Lung (tissue), 12 donors: ENCODE measurements around the gene KCTD20. TPM values are rescaled to one million over a fixed set of nuclear protein-coding genes. Genes with fewer than 3 reads are reported as not detected.

ENCODE experiments used
- ATAC-seq: fragments of 200-7000 bp; cut with Tn5 transposase; one replicate; pipeline ENCODE4 v1.9.1; 2020; ENCODE audit warnings: moderate number of reproducible peaks; ENCODE audit not compliant: insufficient read depth, low FRiP score
- DNase-seq, 3 donors: peaks; one replicate each; pipeline ENCODE4 v3.0.0-alpha.2; 2013 to 2017
- H3K27ac ChIP-seq, 2 donors: one replicate each; pipeline ENCODE4 v1.5.1; 2013; ENCODE audit warnings: mild to moderate bottlenecking in 2 of 2, moderate library complexity in 2 of 2, control low read depth in 1 of 2, inconsistent platforms in 1 of 2, low read depth in 1 of 2, low read length in 1 of 2
- H3K27me3 ChIP-seq, 3 donors: one replicate each; pipeline ENCODE4 v1.5.1; 2013; ENCODE audit warnings: low read length in 2 of 3; ENCODE audit not compliant: control insufficient read depth in 3 of 3, insufficient read depth in 3 of 3
- H3K36me3 ChIP-seq, 4 donors: one replicate each; pipeline ENCODE4 v1.5.1; 2013; ENCODE audit warnings: low read length in 4 of 4, mild to moderate bottlenecking in 1 of 4, moderate library complexity in 1 of 4; ENCODE audit not compliant: control insufficient read depth in 4 of 4, insufficient read depth in 4 of 4
- H3K4me1 ChIP-seq, 5 donors: one replicate each; pipeline ENCODE4 v1.5.1; 2013; ENCODE audit warnings: low read length in 5 of 5, mild to moderate bottlenecking in 2 of 5, moderate library complexity in 1 of 5; ENCODE audit not compliant: control insufficient read depth in 5 of 5, insufficient read depth in 5 of 5
- H3K4me3 ChIP-seq: one replicate; pipeline ENCODE4 v1.5.1; 2013; ENCODE audit warnings: mild to moderate bottlenecking, control low read depth, moderate library complexity
- H3K9ac ChIP-seq, 2 donors: one replicate each; pipeline ENCODE4 v1.5.1; 2013; ENCODE audit warnings: low read length in 2 of 2, control low read depth in 1 of 2; ENCODE audit not compliant: insufficient read depth in 1 of 2
- H3K9me3 ChIP-seq, 4 donors: one replicate each; pipeline ENCODE4 v1.5.1; 2013; ENCODE audit warnings: low read length in 3 of 4, mild to moderate bottlenecking in 1 of 4, moderate library complexity in 1 of 4; ENCODE audit not compliant: control insufficient read depth in 4 of 4, insufficient read depth in 3 of 4
- WGBS, 2 donors: extraction: QIAGEN DNeasy Blood & Tissue Kit; methylation state at CpG; one replicate each; pipeline ENCODE4 v1.1.7; 2013; 5-methylcytosine and 5-hydroxymethylcytosine counted together
- polyA plus RNA-seq, 2 donors: library from polyadenylated mRNA; stranded (reverse); fragments of 200-250 nt; gene quantifications; one replicate each; pipeline ENCODE4 v1.2.1, GENCODE V29; 2013
- total RNA-seq, 2 donors: library from RNA; depleted of rRNA in 1 of 2; stranded (reverse); fragments of >200 nt in 1 of 2; gene quantifications; one replicate each; pipeline ENCODE4 v1.2.1, GENCODE V29; 2014 to 2021
- TF ChIP-seq, protein P1 (sequence below): IDR thresholded peaks from 2 replicates; pipeline ENCODE4 v1.5.1; 2012; ENCODE audit warnings: mild to moderate bottlenecking; ENCODE audit errors: control extremely low read depth, extremely low read depth
- donor health status: control.
- donor health status: control.
- donor health status: Bipolar disorder and iron deficiency.
- donor health status: healthy.
- donor health status: DM: yes; HTN: yes; CAD: no.

The KCTD20 gene
- total and polyA plus RNA-seq, 4 donors, result 11.5 to 56.7 (median 36.0) TPM

GRCh38 chr6:36455486-36456027 is 12.8 kb downstream of the KCTD20 start:
- TF ChIP-seq, protein P1, sequence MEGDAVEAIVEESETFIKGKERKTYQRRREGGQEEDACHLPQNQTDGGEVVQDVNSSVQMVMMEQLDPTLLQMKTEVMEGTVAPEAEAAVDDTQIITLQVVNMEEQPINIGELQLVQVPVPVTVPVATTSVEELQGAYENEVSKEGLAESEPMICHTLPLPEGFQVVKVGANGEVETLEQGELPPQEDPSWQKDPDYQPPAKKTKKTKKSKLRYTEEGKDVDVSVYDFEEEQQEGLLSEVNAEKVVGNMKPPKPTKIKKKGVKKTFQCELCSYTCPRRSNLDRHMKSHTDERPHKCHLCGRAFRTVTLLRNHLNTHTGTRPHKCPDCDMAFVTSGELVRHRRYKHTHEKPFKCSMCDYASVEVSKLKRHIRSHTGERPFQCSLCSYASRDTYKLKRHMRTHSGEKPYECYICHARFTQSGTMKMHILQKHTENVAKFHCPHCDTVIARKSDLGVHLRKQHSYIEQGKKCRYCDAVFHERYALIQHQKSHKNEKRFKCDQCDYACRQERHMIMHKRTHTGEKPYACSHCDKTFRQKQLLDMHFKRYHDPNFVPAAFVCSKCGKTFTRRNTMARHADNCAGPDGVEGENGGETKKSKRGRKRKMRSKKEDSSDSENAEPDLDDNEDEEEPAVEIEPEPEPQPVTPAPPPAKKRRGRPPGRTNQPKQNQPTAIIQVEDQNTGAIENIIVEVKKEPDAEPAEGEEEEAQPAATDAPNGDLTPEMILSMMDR, result no peak
- Histone ChIP-seq H3K36me3 (peaks cover 0 to 7% (median 3%) of the 10 kb centered on the region in 4 donors), H3K4me3 (no peak overlapping the region), H3K9me3 (no peaks in the 10 kb centered on the region), H3K27me3 (no peaks in the 10 kb centered on the region), H3K27ac (no peak overlapping the region), H3K9ac (no peak overlapping the region), H3K4me1 (peaks cover 0 to 5% (median 0%) of the 10 kb centered on the region in 5 donors)
- DNase-seq (peak; percentile 43 to 60 (median 60)), ATAC-seq (no peak)
- WGBS, 2 donors, result 79 to 89% methylated on average over 3 of the region's 3 CpGs

DNA sequence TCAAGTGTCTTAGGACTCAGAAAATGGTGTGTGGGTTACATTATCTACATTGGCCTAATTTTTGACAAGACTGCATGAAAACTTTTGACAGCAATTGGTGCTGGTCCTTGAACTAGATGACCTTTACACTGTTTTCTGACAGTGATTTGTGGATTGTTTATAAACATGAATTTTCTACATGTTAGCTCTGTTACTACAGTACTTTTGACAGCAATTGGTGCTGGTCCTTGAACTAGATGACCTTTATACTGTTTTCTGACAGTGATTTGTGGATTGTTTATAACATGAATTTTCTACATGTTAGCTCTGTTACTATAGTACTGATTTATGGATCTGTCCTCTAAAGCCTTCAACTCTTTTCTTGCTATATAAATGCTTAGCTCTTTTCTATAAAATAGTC is 16.7 kb downstream of the KCTD20 start:
- no peak overlapping the region for H3K27ac ChIP-seq
- no peaks in the 10 kb centered on the region for H3K9me3 ChIP-seq
- H3K27me3 ChIP-seq, result no peaks in the 10 kb centered on the region
- no peak for DNase-seq
- no peak overlapping the region for H3K4me3 ChIP-seq
- H3K36me3 ChIP-seq, result peaks cover 0 to 3% (median under 1%) of the 10 kb centered on the region in 4 donors
- peaks cover 0 to 12% (median 0%) of the 10 kb centered on the region in 5 donors for H3K4me1 ChIP-seq
- TF ChIP-seq, protein P1, result no peak
- no peak for ATAC-seq
- no peak overlapping the region for H3K9ac ChIP-seq

- Histone ChIP-seq H3K4me1 (peaks cover 0 to 14% (median 0%) of the 10 kb centered on the region in 5 donors), H3K36me3 (peaks cover 0 to 3% (median 0%) of the 10 kb centered on the region in 4 donors), H3K27ac (no peak overlapping the region), H3K4me3 (no peak overlapping the region), H3K27me3 (no peaks in the 10 kb centered on the region), H3K9ac (no peak overlapping the region), H3K9me3 (no peaks in the 10 kb centered on the region)
- TF ChIP-seq, protein P1, result no peak
- no peak for DNase-seq
- ATAC-seq, result no peak
These were observed 18.1 kb downstream of the KCTD20 start for GRCh38 chr6:36460916-36461315.

- TF ChIP-seq, protein P1, result no peak
- H3K4me1 ChIP-seq, result peaks cover 0 to 14% (median 0%) of the 10 kb centered on the region in 5 donors
- WGBS, 2 donors, result 50 to 52% methylated on average over 3 of the region's 3 CpGs
- H3K4me3 ChIP-seq, result no peak overlapping the region
- no peak overlapping the region for H3K27ac ChIP-seq
- H3K27me3 ChIP-seq, result no peaks in the 10 kb centered on the region
- peaks cover 0 to under 1% (median 0%) of the 10 kb centered on the region in 4 donors for H3K36me3 ChIP-seq
- DNase-seq (no peak), ATAC-seq (no peak)
- H3K9me3 ChIP-seq, result no peaks in the 10 kb centered on the region
- H3K9ac ChIP-seq, result no peak overlapping the region
These were observed 18.8 kb downstream of the KCTD20 start for GRCh38 chr6:36461646-36462045.
